GM10847 (cell line): ENCODE measurements around the gene LRRIQ1.

Source experiments
- POLR2A ChIP-seq: IDR thresholded peaks from 2 replicates; pipeline ENCODE4 v1.6.1; 2011; ENCODE audit not compliant: insufficient read length; ENCODE audit errors: extremely low read depth

LRRIQ1 gene

GRCh38 chr12:85029456-85029855 is 6.7 kb upstream of the LRRIQ1 start:
- no peak for TF ChIP-seq POLR2A

DNA sequence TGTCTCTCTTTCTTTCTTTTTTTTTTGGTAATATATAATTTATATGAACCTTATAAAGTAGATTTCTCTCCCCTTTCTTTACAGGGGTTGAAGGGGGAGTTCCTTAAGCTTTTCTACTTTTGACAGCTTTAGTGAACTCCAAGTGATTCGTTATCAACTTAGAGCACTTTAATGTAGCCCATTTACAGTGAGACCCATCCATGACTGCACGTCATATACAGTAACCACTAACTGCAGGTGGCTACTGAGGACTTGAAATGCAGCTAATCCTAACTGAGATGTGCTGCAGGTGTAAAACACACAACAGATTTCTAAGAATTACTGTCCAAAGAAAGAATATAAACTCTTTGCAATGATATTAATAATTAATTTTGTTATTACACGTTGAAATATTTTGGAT is 582 bp downstream of the LRRIQ1 start:
- TF ChIP-seq POLR2A: no peak

DNA sequence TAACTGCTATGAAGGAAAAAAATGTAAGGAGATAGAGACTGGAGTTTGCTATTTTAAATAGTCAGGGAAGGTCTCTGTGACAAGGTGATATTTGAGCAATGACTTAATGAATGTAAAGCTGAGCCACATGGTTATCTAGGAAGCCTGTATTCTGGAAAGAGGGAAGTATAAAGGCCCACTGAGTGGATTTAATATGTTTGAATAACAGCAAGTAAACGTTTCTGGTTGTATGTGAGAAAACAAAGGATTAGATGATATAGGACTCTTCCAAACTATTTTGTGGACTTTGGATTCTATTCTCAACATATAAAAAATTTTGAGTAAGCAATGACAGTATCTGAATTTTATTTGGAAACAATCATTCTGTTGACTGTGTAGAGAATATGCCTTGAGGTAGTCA is 5.2 kb downstream of the LRRIQ1 start:
- no peak for TF ChIP-seq POLR2A

GRCh38 chr12:85043829-85044228 is 7.7 kb downstream of the LRRIQ1 start:
- no peak for TF ChIP-seq POLR2A

GRCh38 chr12:85057370-85057963 is 21.3 kb downstream of the LRRIQ1 start:
- no peak for TF ChIP-seq POLR2A

DNA sequence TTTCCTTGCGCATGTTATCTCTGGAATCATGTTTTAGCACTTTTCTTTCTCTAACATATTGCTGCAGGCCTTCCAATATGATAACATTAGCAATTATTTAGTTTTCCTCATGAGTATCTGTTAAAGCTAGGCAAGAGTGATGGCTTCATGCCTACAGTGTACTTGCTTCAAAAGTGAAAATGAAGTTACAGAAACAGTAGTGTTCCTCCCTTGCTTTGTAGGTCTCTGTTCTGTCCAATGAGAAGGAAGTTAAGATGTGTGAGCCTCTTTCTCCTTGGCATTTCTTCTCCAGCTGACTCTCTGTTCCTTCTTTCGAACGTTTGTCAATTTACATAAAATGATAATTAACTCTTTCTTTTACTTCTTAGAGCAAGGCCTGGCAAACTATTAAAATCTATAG is 22.2 kb downstream of the LRRIQ1 start:
- no peak for TF ChIP-seq POLR2A

- no peak for TF ChIP-seq POLR2A
Measured at GRCh38 chr12:85059594-85059993, 23.4 kb downstream of the LRRIQ1 start.

- TF ChIP-seq POLR2A: no peak
Measured at GRCh38 chr12:85060916-85061315, 24.8 kb downstream of the LRRIQ1 start.

DNA sequence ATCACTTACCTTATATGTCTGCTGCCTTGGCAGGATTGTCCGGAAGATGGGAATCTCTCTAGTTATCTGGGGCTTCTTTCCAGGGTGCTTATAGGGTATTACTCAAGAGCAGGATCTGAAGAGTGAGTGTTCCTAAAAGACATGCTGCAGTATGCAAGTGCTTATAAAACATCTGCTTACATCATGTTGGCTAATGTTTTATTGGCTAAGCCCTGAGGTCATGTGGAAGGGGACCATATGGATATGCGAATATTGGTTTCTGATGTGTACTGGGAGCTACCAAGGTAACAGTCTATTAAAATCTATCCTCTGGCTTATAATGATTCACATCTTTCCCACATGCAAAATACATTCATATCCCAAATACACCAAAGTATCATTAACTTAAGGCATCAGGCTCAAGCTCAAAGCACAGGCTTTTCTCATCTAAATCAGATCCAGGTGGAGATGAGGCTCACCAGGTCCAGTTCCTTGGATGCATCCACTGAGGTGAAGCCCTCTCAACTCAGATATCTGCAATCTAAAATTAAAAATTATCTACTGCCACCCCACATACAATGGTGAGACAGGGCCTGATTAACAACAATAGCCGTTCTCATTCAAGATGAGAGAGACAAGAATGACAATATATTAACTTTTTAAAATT is 29.8 kb downstream of the LRRIQ1 start:
- no peak for TF ChIP-seq POLR2A

- TF ChIP-seq POLR2A: no peak
Measured at GRCh38 chr12:85072826-85073225, 36.7 kb downstream of the LRRIQ1 start.

DNA sequence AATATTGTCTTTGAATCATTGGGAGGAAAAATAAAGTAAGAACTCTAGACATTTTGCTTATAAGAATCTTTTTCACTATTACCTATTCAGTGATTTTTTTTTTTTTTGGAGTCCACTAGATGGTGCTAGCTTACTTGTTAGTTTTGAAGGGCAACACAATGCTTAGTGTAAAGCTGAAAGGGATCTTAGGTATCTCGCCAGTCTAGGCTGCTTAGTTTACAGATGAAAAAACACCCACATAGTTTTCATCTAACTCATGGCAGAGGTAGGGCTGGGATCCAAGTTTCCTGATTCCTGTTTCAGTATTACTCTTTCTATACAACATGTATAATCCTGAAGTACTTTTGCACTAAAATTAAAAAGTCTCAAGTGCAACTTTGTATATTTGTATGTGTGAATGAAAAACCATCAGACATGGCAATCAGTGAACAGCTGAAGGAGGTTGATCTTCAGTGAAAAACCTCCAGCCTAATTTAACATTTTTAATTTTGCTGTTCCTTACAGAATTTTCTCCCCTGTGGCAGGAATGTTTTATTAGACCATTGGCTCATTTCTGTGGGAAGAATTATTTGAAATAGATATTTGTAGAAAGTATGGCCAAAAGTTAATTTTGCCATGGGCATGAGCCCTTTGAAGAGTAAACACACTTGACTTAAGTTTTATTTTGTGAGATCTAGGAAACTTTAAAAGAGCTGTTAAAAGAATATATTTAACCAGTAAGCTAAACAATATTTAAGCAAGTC is 40.7 kb downstream of the LRRIQ1 start:
- TF ChIP-seq POLR2A: no peak

- no peak for TF ChIP-seq POLR2A
Measured at GRCh38 chr12:85085066-85085465, 48.9 kb downstream of the LRRIQ1 start.

GRCh38 chr12:85089792-85090191 is 53.6 kb downstream of the LRRIQ1 start:
- TF ChIP-seq POLR2A: no peak

DNA sequence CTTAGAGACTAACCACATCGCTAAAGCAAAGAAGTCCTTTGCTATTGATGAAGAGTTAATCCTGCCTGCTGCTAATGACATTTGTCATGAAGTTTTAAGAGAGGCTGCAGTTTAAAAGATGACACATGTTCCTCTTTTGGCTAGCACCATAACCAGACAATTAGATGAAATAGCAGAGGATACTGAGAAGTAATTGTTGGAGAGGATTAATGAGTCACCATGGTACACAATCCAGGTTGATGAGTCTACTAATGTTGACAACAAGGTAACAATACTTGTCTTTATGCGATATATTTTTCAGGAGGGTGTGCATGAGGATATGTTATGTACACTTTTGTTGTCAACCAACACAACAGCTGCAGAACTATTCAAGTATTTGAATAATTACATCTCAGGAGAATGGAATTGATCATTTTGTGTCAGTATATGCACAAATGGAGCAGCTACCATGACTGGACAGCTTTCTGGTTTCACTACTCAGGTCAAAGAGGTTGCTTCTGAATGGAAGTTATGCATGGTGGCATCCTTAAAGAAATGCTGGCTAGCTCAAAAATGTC is 56.7 kb downstream of the LRRIQ1 start:
- TF ChIP-seq POLR2A: no peak

DNA sequence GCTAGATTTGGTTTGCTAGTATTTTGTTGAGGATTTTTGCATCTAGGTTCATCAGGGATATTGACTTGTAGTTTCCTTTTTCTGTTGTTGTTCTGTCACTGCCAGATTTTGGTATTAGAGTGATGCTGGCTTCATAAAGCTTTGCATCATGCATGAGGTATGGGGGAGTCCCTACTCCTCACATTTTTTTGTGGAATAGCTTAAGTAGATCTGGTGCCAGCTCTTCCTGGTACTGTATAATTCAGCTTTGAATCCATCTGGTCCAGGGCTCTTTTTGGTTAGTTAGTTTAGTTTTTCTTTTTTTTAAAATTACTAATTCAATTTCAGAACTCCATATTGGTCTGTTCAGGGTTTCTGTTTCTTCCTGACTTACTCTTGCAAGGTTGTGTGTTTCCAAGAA is 59.4 kb downstream of the LRRIQ1 start:
- no peak for TF ChIP-seq POLR2A

DNA sequence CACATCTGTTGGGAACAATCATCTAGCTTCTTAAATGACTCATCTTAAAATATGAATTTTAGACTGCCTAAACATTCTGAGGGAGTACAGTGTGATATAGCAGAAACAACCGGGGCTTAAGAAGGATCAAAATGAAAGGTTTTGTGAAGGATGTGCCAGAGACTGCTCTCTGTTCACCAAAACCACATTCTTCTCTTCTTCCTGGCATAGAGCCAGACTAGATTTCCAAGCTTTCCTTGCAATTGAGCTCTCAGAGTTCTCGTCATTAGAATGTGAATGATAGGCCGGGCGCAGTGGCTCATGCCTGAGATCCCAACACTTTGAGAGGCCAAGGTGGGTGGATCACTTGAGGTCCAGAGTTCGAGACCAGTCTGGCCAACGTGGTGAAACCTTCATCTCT is 94.5 kb downstream of the LRRIQ1 start:
- TF ChIP-seq POLR2A: no peak
